ENCODE measurements around the gene SLC3A2. TPM values are rescaled to one million over a fixed set of nuclear protein-coding genes. Genes with fewer than 3 reads are reported as not detected.

Gene SLC3A2
- total RNA-seq, 1 donor from 2014 or later: 124 TPM

DNA sequence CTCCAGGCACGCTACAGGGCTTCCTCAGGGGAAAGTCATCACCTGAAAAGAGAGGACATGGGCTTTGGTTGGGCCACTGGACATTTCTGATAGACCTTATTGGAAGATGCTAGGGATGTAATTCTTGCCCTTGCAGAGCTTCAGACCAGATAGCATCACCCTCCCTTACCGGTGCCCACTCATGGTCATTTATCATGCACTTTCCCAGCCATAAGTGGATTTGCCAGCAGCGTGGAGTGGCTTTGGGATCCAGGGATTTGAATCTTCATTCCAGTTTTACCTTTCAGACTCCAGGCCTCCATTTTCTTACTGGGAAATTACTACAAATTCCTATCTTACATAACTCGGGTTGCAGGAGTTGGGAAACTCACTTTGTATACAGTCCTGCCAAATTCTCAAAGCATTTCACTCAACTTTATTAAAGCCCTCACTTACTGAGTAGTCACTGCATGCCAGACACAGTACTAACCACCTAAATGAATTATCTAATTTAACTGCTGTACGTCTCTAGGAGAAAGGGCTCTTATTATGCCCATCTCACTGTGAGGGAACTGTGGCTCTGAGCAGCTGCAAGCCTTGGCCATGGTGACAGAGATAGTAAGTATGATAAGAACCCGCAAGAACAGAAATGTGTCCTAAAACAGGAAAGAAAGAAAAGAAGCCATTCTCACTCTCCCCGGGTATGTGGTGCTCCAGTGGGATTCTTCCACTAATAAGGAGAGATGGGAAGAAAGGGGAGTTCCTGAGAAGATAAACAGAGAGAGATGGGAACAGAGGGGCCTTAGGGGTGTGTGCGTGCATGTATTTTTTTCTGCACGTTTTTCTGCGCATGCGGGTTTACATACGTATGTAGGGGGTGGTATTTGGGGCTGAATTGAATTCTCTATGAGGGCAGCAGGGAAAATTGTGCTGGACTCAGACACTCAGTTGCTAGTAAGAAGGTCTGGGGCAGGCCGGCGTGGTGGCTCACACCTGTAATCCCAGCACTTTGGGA, 30.7 kb downstream of the SLC3A2 start:
- no peak for DNase-seq

DNA sequence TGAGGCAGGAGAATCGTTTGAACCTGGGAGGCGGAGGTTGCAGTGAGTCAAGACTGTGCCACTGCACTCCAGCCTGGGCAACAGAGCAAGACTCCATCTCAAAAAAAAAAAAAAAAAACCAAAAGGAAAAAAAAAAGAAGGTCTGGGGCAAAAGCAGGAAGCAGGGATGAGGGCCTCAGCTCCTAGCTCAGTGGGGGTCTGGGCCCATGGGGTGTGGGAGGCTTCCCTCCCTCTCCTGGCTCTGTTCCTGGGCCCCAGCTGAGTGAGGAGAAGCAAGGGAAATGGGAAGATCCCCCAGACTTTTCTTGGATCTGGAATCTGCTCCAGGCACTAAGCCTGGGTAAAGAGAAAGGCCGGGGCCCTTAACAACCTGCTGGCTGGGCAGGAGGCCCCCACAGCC, 31.6 kb downstream of the SLC3A2 start:
- no peak for DNase-seq

DNA sequence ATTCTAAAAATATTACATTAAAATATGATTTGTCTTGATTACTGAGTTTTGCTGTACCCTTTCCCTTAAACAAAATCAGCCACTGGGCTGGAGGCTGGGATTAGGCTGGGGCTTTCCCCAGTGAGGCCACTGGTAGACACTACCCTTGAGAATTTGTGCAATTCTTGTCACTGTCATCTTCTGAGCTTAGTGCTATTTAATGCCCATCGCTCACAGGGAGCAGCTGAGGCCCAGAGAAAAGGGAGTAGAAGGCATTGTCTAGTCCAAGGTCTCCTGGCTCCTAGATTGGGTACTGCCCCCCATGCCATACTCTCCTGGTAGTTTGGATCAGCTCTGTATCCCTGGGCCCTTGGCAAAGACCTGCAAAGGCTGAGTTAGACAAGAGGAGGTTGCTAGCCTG, 33.7 kb downstream of the SLC3A2 start:
- no peak for DNase-seq

DNA sequence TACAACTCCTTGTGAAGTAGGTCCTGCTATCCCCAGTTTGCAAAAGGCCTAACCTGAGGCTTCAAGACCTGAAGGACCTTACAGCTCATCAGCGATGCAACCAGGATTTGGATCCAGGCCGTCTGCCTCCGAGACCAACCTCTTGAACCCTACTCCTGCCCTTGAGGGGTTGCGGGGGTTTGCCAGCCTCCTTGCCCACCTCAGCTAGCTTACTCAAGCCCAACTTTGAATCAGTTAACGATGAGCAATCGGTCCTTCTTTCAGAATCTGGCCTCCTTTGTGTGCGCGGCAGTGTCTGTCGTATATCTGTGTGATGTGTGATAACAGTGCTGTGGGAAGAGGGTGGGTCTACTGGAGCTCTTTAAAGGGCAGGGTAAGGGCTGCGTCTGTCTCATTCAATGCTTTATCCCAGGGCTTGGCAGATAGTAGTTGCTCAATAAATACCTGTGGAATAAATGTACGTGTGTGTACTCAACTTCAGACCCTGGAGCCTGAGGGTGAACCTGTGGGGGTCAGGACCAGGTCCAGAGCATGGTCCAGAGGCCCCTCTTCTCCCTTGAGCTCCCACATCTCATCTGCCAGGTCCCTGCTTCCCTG, 37.3 kb downstream of the SLC3A2 start:
- DNase-seq: no peak

GRCh38 chr11:62918531-62918930, 37.8 kb downstream of the SLC3A2 start:
- no peak for DNase-seq

- DNase-seq: no peak
Observed at GRCh38 chr11:62919476-62919875, 38.8 kb downstream of the SLC3A2 start.

GRCh38 chr11:62919898-62920640, 39.4 kb downstream of the SLC3A2 start:
- DNase-seq: no peak

DNA sequence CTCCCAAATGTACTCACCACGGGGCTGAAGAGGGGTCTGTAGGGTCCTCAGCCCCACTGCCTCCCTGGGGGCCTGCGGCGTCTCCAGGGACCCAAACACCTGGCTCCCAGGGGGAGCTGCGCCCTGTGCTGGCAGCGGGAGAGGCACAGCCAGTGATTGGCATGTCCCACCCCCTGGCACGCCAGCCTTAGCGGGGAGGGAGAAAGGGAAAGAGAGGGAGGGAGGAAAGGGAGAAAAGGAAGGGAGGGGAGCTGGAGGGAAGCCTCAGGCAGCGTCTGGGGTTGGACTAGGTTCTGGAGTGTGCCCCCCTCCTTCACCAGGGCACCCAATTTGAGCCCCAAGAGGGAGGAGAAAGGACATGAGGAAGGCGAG, 40.5 kb downstream of the SLC3A2 start, which contains the start of gene CHRM1:
Gene CHRM1 (minus strand): TSS at position 163 of the 372 bp plus-strand sequence. CDS start 10,263 bp downstream, outside the sequence.
- DNase-seq: no peak

- no peak for DNase-seq
Observed at GRCh38 chr11:62921573-62922188, 41.0 kb downstream of the SLC3A2 start.

DNA sequence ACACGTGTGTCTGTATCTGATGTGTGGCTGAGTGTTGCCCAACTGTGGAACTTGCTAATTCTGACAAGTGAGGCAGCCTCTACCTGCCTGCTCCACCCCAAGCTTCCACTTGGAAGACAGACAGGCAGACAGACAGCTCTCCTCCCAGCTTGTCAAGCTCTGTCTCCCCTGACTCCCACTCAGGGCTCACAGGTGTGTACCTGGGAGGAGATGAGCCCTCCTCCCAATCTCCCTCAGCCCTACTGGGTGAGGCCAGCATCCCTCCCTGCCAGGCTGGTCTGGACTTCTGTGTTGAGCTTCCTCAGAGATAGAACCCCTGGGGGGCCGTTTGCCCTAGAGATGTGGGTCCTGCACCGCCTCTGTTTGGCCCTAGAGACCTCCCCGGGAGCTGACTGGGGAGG, 41.5 kb downstream of the SLC3A2 start:
- no peak for DNase-seq

- peak; percentile 14 for DNase-seq
Observed at GRCh38 chr11:62922653-62923431, 42.1 kb downstream of the SLC3A2 start.

- no peak for DNase-seq
Observed at GRCh38 chr11:62923601-62924411, 43.1 kb downstream of the SLC3A2 start.

GRCh38 chr11:62925308-62925707, 44.6 kb downstream of the SLC3A2 start:
- DNase-seq: no peak

GRCh38 chr11:62925745-62926679, 45.3 kb downstream of the SLC3A2 start:
- no peak for DNase-seq

GRCh38 chr11:62926680-62927455, 46.2 kb downstream of the SLC3A2 start:
- no peak for DNase-seq

DNA sequence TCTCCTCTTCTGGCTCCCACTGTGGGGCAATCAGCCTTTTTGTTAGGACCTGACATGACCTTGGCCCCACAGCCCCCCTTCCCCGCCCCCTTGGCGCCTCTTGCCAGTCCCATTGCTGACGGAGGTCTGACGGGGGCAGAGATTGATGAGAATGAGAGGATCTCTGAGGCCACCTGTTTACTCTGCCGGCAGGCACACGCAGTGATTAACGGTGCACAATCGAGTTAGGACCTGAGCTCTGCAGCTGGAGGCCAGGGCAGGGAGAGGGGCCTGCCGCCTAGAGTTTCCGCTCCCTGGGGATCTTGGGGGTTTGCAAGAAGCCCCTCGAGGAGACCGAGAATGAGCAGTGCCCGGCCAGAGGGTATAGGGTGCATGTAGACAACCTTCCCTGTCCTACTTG, 47.3 kb downstream of the SLC3A2 start:
- no peak for DNase-seq

DNA sequence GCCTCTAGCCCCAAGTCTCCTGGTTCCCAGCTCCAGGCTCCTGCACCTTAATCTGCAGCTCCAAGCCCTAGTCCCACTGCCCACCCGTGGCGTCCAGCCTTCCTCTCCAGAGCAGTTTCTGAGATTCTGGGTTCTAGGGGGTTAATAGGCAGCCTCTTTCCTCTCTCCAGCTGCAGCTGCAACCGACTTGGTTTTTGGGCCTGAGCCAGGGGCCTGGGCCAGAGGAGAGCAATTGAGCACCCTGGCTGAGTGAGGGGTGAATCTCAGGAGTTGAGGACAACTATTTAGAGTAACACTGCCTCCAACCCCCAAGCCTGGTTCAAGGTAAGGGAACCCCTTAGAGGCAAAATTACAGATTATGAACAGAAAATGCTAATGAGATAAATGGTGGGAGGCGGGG, 49.5 kb downstream of the SLC3A2 start:
- DNase-seq: no peak

DNA sequence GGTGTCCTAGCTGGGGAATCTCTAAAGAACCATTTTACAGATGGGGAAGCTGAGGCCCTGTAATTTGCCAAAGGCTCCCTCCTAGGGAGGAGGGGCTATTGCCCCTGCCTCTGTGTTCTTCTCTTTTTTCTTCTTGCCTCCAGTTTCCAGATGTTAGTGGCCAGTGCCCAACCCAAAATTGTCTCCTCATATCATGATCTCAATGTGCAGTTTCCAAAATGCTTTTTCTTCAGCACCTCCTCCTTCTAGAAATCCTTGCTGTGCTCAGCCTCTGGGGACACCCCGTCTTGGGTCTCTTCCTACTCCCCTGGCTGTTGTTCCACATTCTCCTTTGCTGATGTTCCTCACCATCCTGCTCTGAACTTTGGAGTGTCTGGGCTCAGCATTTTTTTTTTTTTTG, 50.0 kb downstream of the SLC3A2 start:
- DNase-seq: peak; percentile 36

All from skin of body (tissue), 2 donors.